Measurements from ENCODE around the gene CDK5RAP3. TPM values are rescaled to one million over a fixed set of nuclear protein-coding genes. Genes with fewer than 3 reads are reported as not detected.

CDK5RAP3 gene
- total and polyA plus RNA-seq, 2 of the 13 experiments (the other 11 are each of a cell fraction or from before 2014, with no cell fraction given) = 128 to 154 TPM

DNA sequence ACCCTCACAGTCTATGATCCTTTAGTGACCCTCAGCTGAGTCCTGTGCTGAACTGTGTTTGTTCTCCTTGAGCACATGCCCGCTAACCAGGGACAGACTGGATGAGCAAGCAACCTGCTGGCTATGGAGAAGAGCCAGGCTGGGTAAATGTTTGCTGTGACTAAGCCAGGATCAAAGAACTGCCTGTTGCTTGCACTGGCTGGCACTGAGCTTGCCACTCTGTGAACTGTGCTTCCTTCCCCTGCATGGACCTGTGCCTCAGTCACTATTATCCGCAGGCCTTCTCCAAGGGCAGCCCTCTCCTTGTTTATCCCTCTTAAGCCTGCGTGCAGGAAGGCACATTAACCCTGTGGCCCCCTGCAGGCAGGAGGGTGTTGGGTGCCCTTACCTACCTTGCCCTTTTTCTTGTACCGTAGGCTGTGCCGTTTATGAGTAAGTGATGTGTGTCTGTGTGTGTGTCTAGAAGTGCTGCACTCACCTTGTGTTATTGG, 22.2 kb upstream of the CDK5RAP3 start (continued):
- TF ChIP-seq, protein P1, sequence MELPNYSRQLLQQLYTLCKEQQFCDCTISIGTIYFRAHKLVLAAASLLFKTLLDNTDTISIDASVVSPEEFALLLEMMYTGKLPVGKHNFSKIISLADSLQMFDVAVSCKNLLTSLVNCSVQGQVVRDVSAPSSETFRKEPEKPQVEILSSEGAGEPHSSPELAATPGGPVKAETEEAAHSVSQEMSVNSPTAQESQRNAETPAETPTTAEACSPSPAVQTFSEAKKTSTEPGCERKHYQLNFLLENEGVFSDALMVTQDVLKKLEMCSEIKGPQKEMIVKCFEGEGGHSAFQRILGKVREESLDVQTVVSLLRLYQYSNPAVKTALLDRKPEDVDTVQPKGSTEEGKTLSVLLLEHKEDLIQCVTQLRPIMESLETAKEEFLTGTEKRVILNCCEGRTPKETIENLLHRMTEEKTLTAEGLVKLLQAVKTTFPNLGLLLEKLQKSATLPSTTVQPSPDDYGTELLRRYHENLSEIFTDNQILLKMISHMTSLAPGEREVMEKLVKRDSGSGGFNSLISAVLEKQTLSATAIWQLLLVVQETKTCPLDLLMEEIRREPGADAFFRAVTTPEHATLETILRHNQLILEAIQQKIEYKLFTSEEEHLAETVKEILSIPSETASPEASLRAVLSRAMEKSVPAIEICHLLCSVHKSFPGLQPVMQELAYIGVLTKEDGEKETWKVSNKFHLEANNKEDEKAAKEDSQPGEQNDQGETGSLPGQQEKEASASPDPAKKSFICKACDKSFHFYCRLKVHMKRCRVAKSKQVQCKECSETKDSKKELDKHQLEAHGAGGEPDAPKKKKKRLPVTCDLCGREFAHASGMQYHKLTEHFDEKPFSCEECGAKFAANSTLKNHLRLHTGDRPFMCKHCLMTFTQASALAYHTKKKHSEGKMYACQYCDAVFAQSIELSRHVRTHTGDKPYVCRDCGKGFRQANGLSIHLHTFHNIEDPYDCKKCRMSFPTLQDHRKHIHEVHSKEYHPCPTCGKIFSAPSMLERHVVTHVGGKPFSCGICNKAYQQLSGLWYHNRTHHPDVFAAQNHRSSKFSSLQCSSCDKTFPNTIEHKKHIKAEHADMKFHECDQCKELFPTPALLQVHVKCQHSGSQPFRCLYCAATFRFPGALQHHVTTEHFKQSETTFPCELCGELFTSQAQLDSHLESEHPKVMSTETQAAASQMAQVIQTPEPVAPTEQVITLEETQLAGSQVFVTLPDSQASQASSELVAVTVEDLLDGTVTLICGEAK (IDR thresholded peaks at IDR 0.05) = no peak
- TF ChIP-seq, protein P1 (CRISPR knock-in tag; IDR thresholded peaks at IDR 0.05) = no peak
- no peak for TF ChIP-seq SP4 (CRISPR knock-in tag; IDR thresholded peaks at IDR 0.05)
- TF ChIP-seq NFYB (CRISPR knock-in tag; IDR thresholded peaks at IDR 0.05) = 0 out of 2 replicates have a peak, but pooled peaks have one; percentile 8
- no peak for TF ChIP-seq BRCA1 (CRISPR knock-in tag; IDR thresholded peaks at IDR 0.05)
- no peak for TF ChIP-seq ELF4 (CRISPR knock-in tag; IDR thresholded peaks at IDR 0.05; ENCODE audit: borderline replicate concordance)
- TF ChIP-seq ZNF773 (CRISPR knock-in tag; IDR thresholded peaks at IDR 0.05; ENCODE audit: borderline replicate concordance) = no peak
- no peak for TF ChIP-seq MLLT10 (CRISPR knock-in tag; IDR thresholded peaks at IDR 0.05)
- TF ChIP-seq ARID2 (CRISPR knock-in tag; IDR thresholded peaks at IDR 0.05; ENCODE audit: borderline replicate concordance) = no peak
- no peak for TF ChIP-seq ONECUT2 (CRISPR knock-in tag; IDR thresholded peaks at IDR 0.05)
- TF ChIP-seq ZNF746 (CRISPR knock-in tag; IDR thresholded peaks at IDR 0.05) = no peak
- TF ChIP-seq KAT7 (CRISPR knock-in tag; IDR thresholded peaks at IDR 0.05; ENCODE audit: borderline replicate concordance) = no peak
- no peak for TF ChIP-seq NCOR1 (IDR thresholded peaks at IDR 0.05; ENCODE audit: borderline replicate concordance, low read length)
- TF ChIP-seq NR1H2 (CRISPR knock-in tag; IDR thresholded peaks at IDR 0.05; ENCODE audit: borderline replicate concordance, low read depth) = no peak; the same call in 1 of the 2 replicates
- TF ChIP-seq ZNF720 (CRISPR knock-in tag; IDR thresholded peaks at IDR 0.05) = no peak
- TF ChIP-seq GFI1 (CRISPR knock-in tag; IDR thresholded peaks at IDR 0.05; ENCODE audit: borderline replicate concordance) = peak; percentile 53; the same call in 1 of the 2 replicates
- peak; percentile 65 for TF ChIP-seq HNF4A (CRISPR knock-in tag; IDR thresholded peaks at IDR 0.05)
- TF ChIP-seq ZNF660 (CRISPR knock-in tag; IDR thresholded peaks at IDR 0.05; ENCODE audit: borderline replicate concordance, low read depth) = no peak
